ENCODE results near the gene KREMEN1. TPM values are rescaled to one million over a fixed set of nuclear protein-coding genes. Genes with fewer than 3 reads are reported as not detected.

The KREMEN1 gene
- total RNA-seq, 1 donor from 2014 or later, result 7.1 TPM

DNA sequence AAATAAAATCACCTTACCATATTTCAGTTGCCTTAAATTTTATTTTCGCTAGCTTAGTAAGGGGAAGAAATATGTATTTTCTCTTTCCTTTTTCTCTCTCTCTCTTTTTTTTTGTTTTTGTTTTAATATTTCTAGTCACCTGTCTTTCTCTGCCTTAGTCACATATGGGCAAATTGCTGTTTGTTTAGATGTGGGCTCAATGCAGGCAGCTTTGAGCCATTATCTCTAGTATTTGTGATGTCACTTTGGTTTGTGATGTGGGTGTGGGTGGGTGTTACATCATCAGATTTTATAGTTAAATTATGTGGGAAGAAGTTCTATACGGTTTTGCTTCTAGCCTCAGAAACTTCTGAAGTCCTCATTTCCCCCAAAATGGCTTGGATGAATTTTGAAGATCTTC, 11.1 kb upstream of the KREMEN1 start, which contains the start of gene C22orf31:
Gene C22orf31 (minus strand): TSS at position 59 of the 400 bp plus-strand sequence. CDS start 39 bp downstream, at position 20.
- Histone ChIP-seq H3K27me3 (ENCODE audit: control insufficient read depth, insufficient read depth, low read length) (no peaks in the 10 kb centered on the region), H3K36me3 (ENCODE audit: control insufficient read depth, insufficient read depth, low read length) (no peaks in the 10 kb centered on the region), H3K4me3 (ENCODE audit: low read depth, low read length) (no peak within 1 kb of the TSS)
- DNase-seq (ENCODE audit: low read depth), result no peak
- TF ChIP-seq CTCF (IDR thresholded peaks at IDR 0.05; ENCODE audit: insufficient read depth, low read length, poor library complexity, severe bottlenecking), result no peak

GRCh38 chr22:29062286-29062821, 10.5 kb upstream of the KREMEN1 start:
- TF ChIP-seq CTCF (IDR thresholded peaks at IDR 0.05; ENCODE audit: insufficient read depth, low read length, poor library complexity, severe bottlenecking), result no peak
- Histone ChIP-seq H3K27me3 (ENCODE audit: control insufficient read depth, insufficient read depth, low read length) (no peaks in the 10 kb centered on the region), H3K4me3 (ENCODE audit: low read depth, low read length) (no peak overlapping the region), H3K36me3 (ENCODE audit: control insufficient read depth, insufficient read depth, low read length) (no peaks in the 10 kb centered on the region)
- DNase-seq (ENCODE audit: low read depth), result no peak

GRCh38 chr22:29065468-29066190, 7.2 kb upstream of the KREMEN1 start:
- Histone ChIP-seq H3K36me3 (ENCODE audit: control insufficient read depth, insufficient read depth, low read length) (no peaks in the 10 kb centered on the region), H3K27me3 (ENCODE audit: control insufficient read depth, insufficient read depth, low read length) (no peaks in the 10 kb centered on the region), H3K4me3 (ENCODE audit: low read depth, low read length) (no peak overlapping the region)
- TF ChIP-seq CTCF (IDR thresholded peaks at IDR 0.05; ENCODE audit: insufficient read depth, low read length, poor library complexity, severe bottlenecking), result no peak
- no peak for DNase-seq (ENCODE audit: low read depth)

DNA sequence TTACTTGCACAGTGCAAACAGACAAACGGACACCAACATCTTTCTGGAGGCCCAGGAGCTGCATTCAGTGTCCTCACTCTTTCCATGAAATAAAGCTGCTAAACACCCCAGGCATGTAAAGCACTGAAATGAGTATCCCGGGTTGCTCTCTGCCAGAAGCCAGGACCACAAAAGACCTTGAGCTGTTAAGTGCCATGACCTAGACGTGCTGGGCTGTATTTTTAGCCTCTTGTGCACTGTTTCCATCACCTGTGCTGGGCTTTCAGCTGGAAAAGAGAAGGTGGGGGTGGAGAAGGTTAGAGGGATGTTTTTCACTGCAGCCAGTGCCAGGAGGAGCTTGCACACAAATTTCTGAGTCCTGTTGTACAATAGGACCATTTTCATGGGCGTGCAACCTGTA, 3.4 kb upstream of the KREMEN1 start:
- Histone ChIP-seq H3K4me3 (ENCODE audit: low read depth, low read length) (no peak overlapping the region), H3K36me3 (ENCODE audit: control insufficient read depth, insufficient read depth, low read length) (no peaks in the 10 kb centered on the region), H3K27me3 (ENCODE audit: control insufficient read depth, insufficient read depth, low read length) (peaks cover 11% of the 10 kb centered on the region)
- DNase-seq (ENCODE audit: low read depth), result no peak
- TF ChIP-seq CTCF (IDR thresholded peaks at IDR 0.05; ENCODE audit: insufficient read depth, low read length, poor library complexity, severe bottlenecking), result no peak

DNA sequence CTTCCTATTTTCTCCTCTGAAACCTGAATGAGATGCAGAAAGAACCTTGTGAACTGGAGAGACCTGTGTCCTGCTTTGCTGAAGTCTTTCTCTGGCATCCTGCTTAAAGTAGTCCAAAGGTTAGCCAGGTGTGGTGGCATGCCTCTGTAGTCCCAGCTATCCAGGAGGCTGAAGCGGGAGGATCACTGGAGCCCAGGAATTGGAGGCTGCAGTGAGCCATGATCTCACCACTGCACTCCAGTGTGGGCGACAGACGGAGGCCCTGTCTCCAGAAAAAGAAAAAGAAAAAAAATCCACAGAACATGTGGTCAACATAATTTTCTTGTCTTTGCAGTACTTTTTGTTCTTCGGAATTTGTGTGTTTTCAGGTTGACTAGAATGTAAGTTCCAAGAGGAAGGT, 2.3 kb upstream of the KREMEN1 start:
- TF ChIP-seq CTCF (IDR thresholded peaks at IDR 0.05; ENCODE audit: insufficient read depth, low read length, poor library complexity, severe bottlenecking), result no peak
- DNase-seq (ENCODE audit: low read depth), result no peak
- H3K27me3 ChIP-seq (ENCODE audit: control insufficient read depth, insufficient read depth, low read length), result peaks cover 11% of the 10 kb centered on the region
- H3K4me3 ChIP-seq (ENCODE audit: low read depth, low read length), result no peak overlapping the region
- H3K36me3 ChIP-seq (ENCODE audit: control insufficient read depth, insufficient read depth, low read length), result no peaks in the 10 kb centered on the region

Measured in kidney epithelial cell (primary cell).